K562 (cell line): ENCODE measurements around the gene WDR86. TPM values are rescaled to one million over a fixed set of nuclear protein-coding genes. Genes with fewer than 3 reads are reported as not detected.

ENCODE experiments used
- ATAC-seq: fragments of 200-7000 bp; cut with Tn5 transposase; 3 replicates; pipeline ENCODE4 v1.9.1; 2020; ENCODE audit warnings: moderate library complexity
- BruUV-seq: library from RNA; stranded (reverse); fragments of 400-500 nt; replicated peaks from 2 replicates; lab custom pipeline; 2021; lab: Mats Ljungman, UMichigan
- CTCF ChIA-PET: fragments of 300-600 bp; formaldehyde crosslinking; extraction: SDS; loops from one replicate; lab custom pipeline; 2021; ENCODE audit warnings: low intra/inter-chr PET ratio; lab: Yijun Ruan, JAX
- POLR2A ChIA-PET: fragments of 300-600, 350-650 bp; sonication (Branson Sonifier 250); formaldehyde crosslinking; extraction: SDS; loops from one replicate; lab custom pipeline; 2021; ENCODE audit warnings: antibody characterized with exemption, inconsistent platforms; lab: Yijun Ruan, JAX
- DNase-seq, 4 experiments: peaks; one replicate each; pipeline versions ENCODE4 v3.0.0 to v3.0.0-alpha.2; 2011 to 2018; ENCODE audit warnings: low spot score in 3 of 4, mixed read lengths in 3 of 4; ENCODE audit errors: extremely low read depth in 1 of 4
- FAIRE-seq: peaks from 2 replicates; lab custom pipeline; 2011; peaks lifted over from hg19 to GRCh38; lab: Jason Lieb, UNC
- H2AFZ ChIP-seq: 2 replicates; pipeline ENCODE4 v1.6.0; 2011; ENCODE audit warnings: low read depth, low read length, control low read depth, inconsistent platforms
- H3K27ac ChIP-seq: fragments of 200-600 bp; 3 replicates; pipeline ENCODE4 v1.8.0; 2011; ENCODE audit warnings: low read depth, mild to moderate bottlenecking, control low read depth, inconsistent platforms, low read length, moderate library complexity, mixed read lengths; ENCODE audit errors: extremely low read depth
- H3K27me3 ChIP-seq, 2 experiments: fragments of 300-600 bp in 1 of 2; 2 replicates in 1 of 2; 3 replicates in 1 of 2; pipeline versions ENCODE4 v1.6.0 to v1.8.0; 2011; ENCODE audit warnings: inconsistent platforms in 2 of 2, low read length in 2 of 2, mild to moderate bottlenecking in 1 of 2, mixed read lengths in 1 of 2, moderate library complexity in 1 of 2; ENCODE audit not compliant: control insufficient read depth in 2 of 2, insufficient read depth in 2 of 2
- H3K36me3 ChIP-seq: fragments of 300-600 bp; 3 replicates; pipeline ENCODE4 v1.8.0; 2011; ENCODE audit warnings: mild to moderate bottlenecking, low read length, inconsistent platforms; ENCODE audit not compliant: control insufficient read depth, insufficient read depth
- H3K4me1 ChIP-seq, 2 experiments: fragments of 200-600 bp in 1 of 2; replicated peaks in 1 of 2; 2 replicates in 1 of 2; 3 replicates in 1 of 2; pipeline versions ENCODE4 v1.5.1 to v1.8.0; 2011; ENCODE audit warnings: inconsistent platforms in 2 of 2, low read length in 2 of 2, mild to moderate bottlenecking in 1 of 2, mixed read lengths in 1 of 2, moderate library complexity in 1 of 2; ENCODE audit not compliant: control insufficient read depth in 2 of 2, insufficient read depth in 2 of 2
- H3K4me2 ChIP-seq: 2 replicates; pipeline ENCODE4 v1.6.1; 2011; ENCODE audit warnings: low read length, control low read depth, inconsistent platforms, mixed read lengths; ENCODE audit not compliant: insufficient read depth
- H3K4me3 ChIP-seq: fragments of 200-600 bp; sonication (generic), shearing (Covaris generic); 2 replicates; pipeline ENCODE4 v1.5.1; 2016; ENCODE audit warnings: control low read depth, inconsistent platforms
- H3K79me2 ChIP-seq: fragments of 200-600 bp; 3 replicates; pipeline ENCODE4 v1.8.0; 2011; ENCODE audit warnings: low read length, inconsistent platforms; ENCODE audit not compliant: control insufficient read depth, insufficient read depth
- H3K9ac ChIP-seq, 2 experiments: 2 replicates each; pipeline versions ENCODE4 v1.6.0 to v1.6.1; 2011; ENCODE audit warnings: low read depth in 2 of 2, low read length in 2 of 2, control low read depth in 1 of 2, inconsistent platforms in 1 of 2, mild to moderate bottlenecking in 1 of 2, mixed read lengths in 1 of 2; ENCODE audit not compliant: insufficient read depth in 1 of 2
- H3K9me1 ChIP-seq: one replicate; pipeline ENCODE4 v1.6.0; 2011; ENCODE audit warnings: inconsistent platforms, mild to moderate bottlenecking, low read length, moderate library complexity; ENCODE audit not compliant: control insufficient read depth, insufficient read depth
- H3K9me3 ChIP-seq: replicated peaks from 2 replicates; pipeline ENCODE4 v1.5.1; 2011; ENCODE audit warnings: low read depth, low read length, inconsistent platforms; ENCODE audit not compliant: control insufficient read depth, insufficient read depth
- H4K20me1 ChIP-seq: replicated peaks from 2 replicates; pipeline ENCODE4 v1.6.1; 2011; ENCODE audit warnings: low read length, inconsistent platforms, mixed read lengths; ENCODE audit not compliant: control insufficient read depth, insufficient read depth
- CBFA2T3 ChIP-seq: fragments of 450-650 bp; IDR thresholded peaks from 2 replicates; pipeline ENCODE4 v1.6.1; 2017
- CSDE1 ChIP-seq, 2 experiments: fragments of 450-650 bp; IDR thresholded peaks; 2 replicates each; pipeline ENCODE4 v1.6.1; 2016; ENCODE audit warnings: mild to moderate bottlenecking in 1 of 2
- GATAD2A ChIP-seq: fragments of 450-650 bp; IDR thresholded peaks from 2 replicates; pipeline ENCODE4 v1.6.1; 2017
- HNRNPUL1 ChIP-seq: fragments of 200-400 bp; formaldehyde crosslinking; IDR thresholded peaks from 2 replicates; pipeline ENCODE4 v1.6.1; 2017; ENCODE audit warnings: low read length
- IRF2 ChIP-seq: sonication (generic); formaldehyde crosslinking; IDR thresholded peaks from 2 replicates; pipeline ENCODE4 v1.8.1; 2022; ENCODE audit warnings: mild to moderate bottlenecking, missing genetic modification reagents
- JUN ChIP-seq, 2 experiments: sonication (generic) in 1 of 2; formaldehyde crosslinking in 1 of 2; IDR thresholded peaks; 2 replicates each; pipeline versions ENCODE4 v1.6.1 to v1.8.0; 2012 to 2022; ENCODE audit warnings: borderline replicate concordance in 2 of 2, mild to moderate bottlenecking in 2 of 2, improper control_type of control experiment in 1 of 2, low read depth in 1 of 2, low read length in 1 of 2, missing genetic modification reagents in 1 of 2
- KDM1A ChIP-seq, 2 experiments: fragments of 450-650 bp; IDR thresholded peaks; 2 replicates each; pipeline ENCODE4 v1.6.1; 2016; ENCODE audit warnings: mild to moderate bottlenecking in 2 of 2
- MBD2 ChIP-seq: sonication (generic); IDR thresholded peaks from 2 replicates; pipeline ENCODE4 v1.6.1; 2016; ENCODE audit warnings: low read depth, borderline replicate concordance
- MYNN ChIP-seq, 2 experiments: sonication (generic); formaldehyde crosslinking in 1 of 2; IDR thresholded peaks; 2 replicates each; pipeline versions ENCODE4 v1.5.0 to v1.6.1; 2016 to 2020; ENCODE audit warnings: antibody characterized with exemption in 1 of 2, missing genetic modification reagents in 1 of 2
- NFIC ChIP-seq: fragments of 450-650 bp; IDR thresholded peaks from 2 replicates; pipeline ENCODE4 v1.6.1; 2017; ENCODE audit warnings: mild to moderate bottlenecking, inconsistent platforms
- NFRKB ChIP-seq: fragments of 450-650 bp; IDR thresholded peaks from 2 replicates; pipeline ENCODE4 v1.6.1; 2016; ENCODE audit warnings: low read depth
- NR2C1 ChIP-seq, 2 experiments: fragments of 450-650 bp; IDR thresholded peaks; 2 replicates each; pipeline ENCODE4 v1.6.1; 2017; ENCODE audit warnings: mild to moderate bottlenecking in 2 of 2, antibody characterized with exemption in 1 of 2, inconsistent platforms in 1 of 2, missing compliant biosample characterization in 1 of 2, missing genetic modification characterization in 1 of 2
- RBM15 ChIP-seq: fragments of 200-400 bp; formaldehyde crosslinking; IDR thresholded peaks from 2 replicates; pipeline ENCODE4 v1.6.1; 2018; ENCODE audit warnings: mild to moderate bottlenecking, low read length, moderate library complexity; ENCODE audit not compliant: insufficient read depth
- RBM25 ChIP-seq: fragments of 200-400 bp; formaldehyde crosslinking; IDR thresholded peaks from 2 replicates; pipeline ENCODE4 v1.6.1; 2018; ENCODE audit warnings: low read length, low read depth, moderate library complexity; ENCODE audit not compliant: severe bottlenecking
- TCF7L2 ChIP-seq: fragments of 150-350 bp; IDR thresholded peaks from 2 replicates; pipeline ENCODE4 v1.6.1; 2016; ENCODE audit warnings: low read depth, mild to moderate bottlenecking, low read length, moderate library complexity
- ZNF121 ChIP-seq: sonication (generic); formaldehyde crosslinking; conservative IDR thresholded peaks from 2 replicates; pipeline ENCODE4 v1.8.0; 2022; ENCODE audit warnings: missing genetic modification reagents
- ZNF445 ChIP-seq: fragments of 250-450 bp; sonication (Bioruptor Pico); IDR thresholded peaks from 2 replicates; pipeline ENCODE4 v1.4.0; 2020; ENCODE audit warnings: low read depth, mild to moderate bottlenecking, moderate library complexity
- ZNF699 ChIP-seq: fragments of 250-450 bp; sonication (Bioruptor Pico); IDR thresholded peaks from 2 replicates; pipeline ENCODE4 v1.8.0; 2021; ENCODE audit warnings: mild to moderate bottlenecking, moderate library complexity; ENCODE audit not compliant: insufficient replicate concordance
- ZNF778 ChIP-seq: fragments of 450-650 bp; formaldehyde crosslinking; IDR thresholded peaks from 2 replicates; pipeline ENCODE4 v1.4.0; 2020; ENCODE audit warnings: mild to moderate bottlenecking, moderate library complexity
- WGBS: fragments of 100-300 bp; shearing (Covaris generic); methylation state at CpG from one replicate; pipeline ENCODE4 v1.1.6; 2016; ENCODE audit warnings: low coverage, mixed read lengths; ENCODE audit not compliant: insufficient coverage; ENCODE audit errors: missing lambda C conversion rate; 5-methylcytosine and 5-hydroxymethylcytosine counted together
- in situ Hi-C: fragments of 300-500 bp; cut with MboI; formaldehyde crosslinking; loops from 4 replicates; pipeline ENCODE4 v1.15.0; 2018; ENCODE audit warnings: inconsistent platforms, mixed read lengths
- intact Hi-C: fragments of 100-400 bp; cut with micrococcal nuclease; formaldehyde crosslinking; loops from 2 replicates; pipeline ENCODE4 v1.14.2; 2022
- polyA plus RNA-seq, 8 experiments: library from polyadenylated mRNA; depleted of rRNA in 4 of 8; stranded (reverse) in 5 of 8; unstranded in 3 of 8; fragments of >200 nt; fragmentation: Nextera tagmentation in 2 of 8; fragmentation: Illumina TruSeq in 1 of 8; extraction: Ambion mirVana in 2 of 8; extraction: Trizol in 1 of 8; gene quantifications; 2 replicates each; pipeline versions ENCODE4 v1.2.1 to v1.2.3, GENCODE V29; 2011 to 2014; ENCODE audit warnings: inconsistent platforms in 1 of 8, missing spikeins in 1 of 8
- total RNA-seq, 7 experiments: library from RNA; depleted of rRNA in 6 of 7; stranded (reverse); fragments of >200 nt in 6 of 7; fragmentation: Illumina TruSeq in 2 of 7; extraction: Trizol in 2 of 7; gene quantifications; 2 replicates each; pipeline versions ENCODE4 v1.2.1 to v1.2.3, GENCODE V29; 2011 to 2021; ENCODE audit warnings: low replicate concordance in 1 of 7

WDR86 gene
- total and polyA plus RNA-seq, 9 of the 15 experiments (the other 6 are each of a cell fraction or from before 2014, with no cell fraction given) = 0.24 TPM; not detected in 8

DNA sequence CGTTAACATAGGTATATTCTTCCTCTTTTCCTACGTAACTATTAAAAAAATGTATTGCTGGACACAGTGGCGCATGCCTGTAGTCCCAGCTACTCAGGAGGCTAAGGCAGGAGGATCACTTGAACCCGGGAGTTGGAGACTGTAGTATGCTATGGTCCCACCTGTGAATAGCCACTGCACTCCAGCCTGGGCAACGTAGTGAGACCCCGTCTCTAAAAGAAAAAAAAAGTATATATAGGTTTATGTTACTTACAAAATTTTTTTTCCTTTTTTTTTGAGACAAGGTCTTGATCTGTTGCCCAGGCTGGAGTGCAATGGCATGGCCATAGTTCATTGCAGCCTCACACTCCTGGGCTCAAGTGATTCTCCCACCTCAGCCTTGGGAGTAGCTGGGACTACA is 62.6 kb downstream of the WDR86 start:
- BruUV-seq = no TSS peak
- H3K36me3 ChIP-seq = peaks cover 67% of the 10 kb centered on the region
- no peak overlapping the region for H3K4me3 ChIP-seq
- H2AFZ ChIP-seq = no peak overlapping the region
- ChIA-PET POLR2A (no interaction called here), CTCF (no interaction called here)
- 95% methylated on average over 6 of the region's 6 CpGs for WGBS
- H3K9ac ChIP-seq = no peak overlapping the region
- no peaks in the 10 kb centered on the region for H4K20me1 ChIP-seq
- intact Hi-C loops = no loop called here
- no peaks in the 10 kb centered on the region for H3K27me3 ChIP-seq
- H3K9me1 ChIP-seq = no peaks in the 10 kb centered on the region
- no peak overlapping the region for H3K27ac ChIP-seq
- no peaks in the 10 kb centered on the region for H3K9me3 ChIP-seq
- no peak for FAIRE-seq
- in situ Hi-C loops = no loop called here
- TF ChIP-seq CSDE1 (IDR thresholded peaks at IDR 0.05) (no peak), ZNF778 (CRISPR knock-in tag) (no peak), MBD2 (no peak), ZNF445 (CRISPR knock-in tag) (no peak), RBM25 (peak; percentile 51), ZNF121 (peak; percentile 40)
- DNase-seq = no peak
- peaks cover 15% of the 10 kb centered on the region for H3K79me2 ChIP-seq
- ATAC-seq = no peak
- no peak overlapping the region for H3K4me2 ChIP-seq
- H3K4me1 ChIP-seq = peaks cover 4 to 17% of the 10 kb centered on the region in 2 experiments; a peak in 4 of 5 replicates

DNA sequence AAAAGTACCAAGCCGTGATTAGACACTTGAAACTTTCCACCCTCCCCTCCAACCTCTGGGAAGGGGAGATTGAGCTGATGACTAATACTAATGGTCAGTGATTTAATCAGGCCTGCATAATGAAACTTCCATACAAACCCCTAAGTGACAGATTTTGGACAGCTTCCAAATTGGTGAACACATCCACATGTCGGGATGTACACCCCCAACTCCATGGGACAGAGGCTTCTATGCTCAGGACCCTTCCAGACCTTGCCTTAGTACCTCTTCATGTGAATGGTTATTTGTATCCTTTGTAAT is 63.4 kb downstream of the WDR86 start:
- FAIRE-seq (no peak), ATAC-seq (no peak), DNase-seq (no peak)
- in situ Hi-C loops (no loop called here), intact Hi-C loops (no loop called here)
- Histone ChIP-seq H3K4me2 (no peak overlapping the region), H3K4me3 (no peak overlapping the region), H3K79me2 (peaks cover 21% of the 10 kb centered on the region), H3K27ac (no peak overlapping the region), H4K20me1 (no peaks in the 10 kb centered on the region), H3K27me3 (no peaks in the 10 kb centered on the region), H3K9me1 (no peaks in the 10 kb centered on the region), H2AFZ (no peak overlapping the region), H3K9me3 (no peaks in the 10 kb centered on the region), H3K9ac (no peak overlapping the region), H3K36me3 (peaks cover 59% of the 10 kb centered on the region), H3K4me1 (peaks cover 5 to 17% of the 10 kb centered on the region in 2 experiments)
- 44% methylated on average over 2 of the region's 2 CpGs for WGBS
- no TSS peak for BruUV-seq
- ChIA-PET CTCF (no interaction called here), POLR2A (interaction anchor here (0.6 kb wide), 1 partner anchor 10 kb away, joined by 3 read pairs; no protein-coding TSS in a partner anchor)
- no peak for TF ChIP-seq MYNN (IDR thresholded peaks at IDR 0.05)
- TF ChIP-seq MYNN (CRISPR knock-in tag; IDR thresholded peaks at IDR 0.05) = no peak
- TF ChIP-seq IRF2 (CRISPR knock-in tag) = 0 out of 2 replicates have a peak, but pooled peaks have one; percentile 21
- peak; percentile 50 for TF ChIP-seq CBFA2T3
- TF ChIP-seq ZNF699 (CRISPR knock-in tag) = no peak
- no peak for TF ChIP-seq TCF7L2
- TF ChIP-seq JUN (IDR thresholded peaks at IDR 0.05; ENCODE audit: borderline replicate concordance, low read depth, low read length) = peak; percentile 20; the same call in 1 of the 2 replicates
- no peak for TF ChIP-seq JUN (CRISPR knock-in tag; IDR thresholded peaks at IDR 0.05; ENCODE audit: borderline replicate concordance)
- TF ChIP-seq NR2C1 (IDR thresholded peaks at IDR 0.05) = no peak
- TF ChIP-seq NR2C1 (tag; IDR thresholded peaks at IDR 0.05) = no peak
- TF ChIP-seq NFIC = peak; percentile 76
- TF ChIP-seq GATAD2A = no peak
- peak; percentile 70 to 76 for TF ChIP-seq KDM1A (IDR thresholded peaks at IDR 0.05)
- no peak for TF ChIP-seq HNRNPUL1
- TF ChIP-seq NFRKB = no peak
- TF ChIP-seq RBM15 = no peak
